ENCODE measurements around the gene RARG.
"Not testable (repeated sequence)": the region's sequence is repeated elsewhere in the genome, so short reads cannot be mapped to it uniquely, and the experiment has no call there.

RARG gene

DNA sequence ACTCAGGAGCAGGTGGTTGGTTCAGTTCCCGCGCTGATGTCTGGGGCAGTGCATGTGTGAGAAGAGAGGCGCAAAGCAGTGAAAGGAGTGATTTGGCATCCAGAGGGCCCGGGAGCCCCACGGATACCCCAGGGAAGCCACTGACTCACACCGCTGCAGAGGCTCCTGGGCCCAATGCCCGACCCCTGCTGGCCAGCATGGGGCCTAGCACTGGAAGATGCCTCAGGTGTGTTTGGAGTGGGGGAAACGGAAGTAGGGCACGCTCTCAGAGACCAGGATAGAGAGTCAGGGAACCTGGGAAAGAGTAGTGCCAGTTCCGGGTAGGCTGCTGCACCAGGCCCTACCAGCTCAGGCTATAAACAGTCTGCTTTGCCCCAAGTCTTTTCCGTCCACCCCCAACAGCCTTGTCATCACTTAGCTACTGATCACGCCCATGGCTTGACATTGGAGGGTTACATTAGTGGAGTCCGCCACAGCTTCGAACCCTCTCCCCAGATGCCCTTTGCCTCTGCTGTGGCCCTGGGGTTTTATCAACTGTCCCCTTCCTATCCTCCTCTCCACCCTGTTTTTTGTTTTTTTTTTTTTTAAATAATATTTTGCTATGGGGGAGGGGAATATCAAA is 41.8 kb downstream of the RARG start:
- no peak for DNase-seq

DNA sequence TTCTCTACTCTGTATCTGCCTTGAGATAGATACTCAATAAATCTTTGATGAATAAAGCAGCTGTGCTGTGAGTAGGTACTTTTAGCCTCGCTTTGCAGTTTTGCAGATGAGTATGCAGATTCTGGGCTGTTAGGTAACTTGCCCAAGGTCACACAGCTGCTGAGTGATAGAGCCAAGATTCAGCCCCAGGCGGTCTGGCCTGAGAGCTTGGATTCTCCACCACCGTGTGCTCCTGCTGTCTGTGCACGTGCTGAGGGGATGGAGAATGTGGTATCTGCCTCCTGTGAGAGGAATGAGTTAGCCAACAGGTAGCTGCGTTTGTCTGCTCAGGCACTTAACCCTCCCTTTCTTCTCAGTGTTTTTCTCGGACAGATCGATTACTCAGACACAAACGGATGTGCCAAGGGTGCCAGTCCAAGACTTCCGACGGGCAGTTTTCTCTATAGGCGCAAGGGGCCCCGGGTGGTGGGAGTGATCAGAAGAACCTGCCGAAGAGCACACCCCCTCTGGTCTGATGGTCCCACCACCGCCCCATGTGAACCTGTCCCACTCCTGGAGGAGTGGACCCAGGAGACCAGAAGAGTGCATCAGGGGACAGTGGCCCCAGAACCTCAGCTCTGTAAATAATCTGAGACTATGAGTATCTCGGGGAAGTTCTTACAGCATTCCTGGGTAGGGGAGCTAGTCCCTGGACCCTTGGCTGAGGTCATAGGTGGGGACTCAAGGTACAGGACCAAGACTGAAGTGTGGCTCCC is 44.7 kb downstream of the RARG start:
- no peak for DNase-seq

DNA sequence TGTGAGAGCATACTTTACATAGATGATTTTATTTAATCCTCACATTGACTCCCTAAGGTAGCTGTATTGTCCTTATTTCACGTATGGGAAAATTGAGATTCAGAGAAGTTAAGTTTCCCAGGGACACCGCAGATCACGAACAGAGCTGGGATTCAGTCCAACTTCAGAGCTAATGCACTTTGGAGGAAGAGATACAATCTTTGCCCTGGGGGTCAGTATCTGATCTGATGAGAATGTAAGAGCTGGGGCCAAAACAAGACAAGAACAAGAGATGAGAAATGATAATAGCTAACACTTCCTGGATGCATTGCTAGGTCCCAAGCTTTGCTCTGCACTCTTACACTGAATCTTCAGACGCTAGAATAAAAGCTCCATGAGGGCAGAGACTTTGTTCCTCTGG is 45.3 kb downstream of the RARG start:
- no peak for DNase-seq

DNA sequence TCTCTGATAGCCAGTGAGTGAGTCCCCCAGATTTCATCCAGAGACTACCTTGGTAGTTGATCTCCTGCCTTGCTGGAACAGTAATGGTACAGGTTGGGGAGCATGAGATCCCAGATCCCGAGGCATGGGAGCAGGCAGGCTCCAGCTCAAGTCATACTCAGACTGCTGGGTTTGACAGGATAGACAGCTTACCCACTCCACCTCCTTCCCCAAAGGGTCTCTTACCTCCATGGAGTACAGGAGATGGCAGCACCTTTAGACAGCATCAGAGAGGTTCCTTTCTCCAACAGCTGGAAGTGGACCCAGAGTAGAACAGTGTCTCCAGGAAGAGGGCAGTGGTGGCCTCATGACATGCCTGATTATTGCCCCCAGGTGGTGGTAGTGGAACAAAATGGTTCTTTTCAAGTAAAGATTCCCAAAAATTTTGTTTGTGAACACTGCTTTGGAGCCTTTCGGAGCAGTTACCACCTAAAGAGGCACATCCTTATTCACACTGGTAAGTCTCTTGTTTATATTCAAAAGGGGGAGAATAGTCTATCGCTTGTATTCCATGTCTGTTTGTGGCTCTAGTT is 46.3 kb downstream of the RARG start:
- DNase-seq = no peak

DNA sequence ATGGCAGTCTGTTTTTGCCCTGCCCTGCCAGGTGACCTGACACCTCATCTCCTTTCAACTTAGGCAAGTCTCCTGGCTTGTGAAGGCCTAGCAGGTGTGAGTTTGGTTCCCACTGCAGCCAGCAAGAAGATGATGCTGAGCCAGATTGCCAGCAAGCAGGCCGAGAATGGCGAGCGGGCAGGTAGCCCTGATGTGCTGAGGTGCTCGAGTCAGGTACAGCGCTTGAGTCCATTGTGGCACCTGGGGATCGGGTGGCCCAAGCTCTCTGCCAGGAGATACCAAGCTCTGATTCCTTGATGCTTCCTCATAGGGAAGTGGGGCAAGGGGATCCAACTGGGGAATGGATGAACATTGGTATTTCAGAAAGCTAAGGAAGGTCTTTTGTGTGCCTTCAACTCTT is 47.2 kb downstream of the RARG start:
- DNase-seq = no peak

DNA sequence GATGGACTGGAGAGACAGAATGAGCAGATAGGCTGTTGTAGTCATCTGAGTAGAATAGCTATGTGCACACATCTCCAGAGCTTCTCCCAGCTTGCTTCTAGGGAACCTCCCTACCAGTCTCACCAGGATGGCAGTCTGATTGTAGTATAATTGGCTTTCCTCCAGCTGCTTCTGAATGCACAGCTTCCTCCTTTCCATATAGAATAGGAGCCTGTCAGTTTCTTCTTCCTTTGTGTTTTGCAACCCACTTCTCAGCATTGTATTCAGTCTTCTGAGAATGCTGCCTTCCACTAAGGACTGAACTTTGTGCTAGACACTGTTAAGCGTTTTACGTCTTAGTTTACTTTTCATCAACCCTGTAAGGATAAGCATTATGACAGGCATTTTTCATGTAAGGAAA is 49.1 kb downstream of the RARG start:
- no peak for DNase-seq

DNA sequence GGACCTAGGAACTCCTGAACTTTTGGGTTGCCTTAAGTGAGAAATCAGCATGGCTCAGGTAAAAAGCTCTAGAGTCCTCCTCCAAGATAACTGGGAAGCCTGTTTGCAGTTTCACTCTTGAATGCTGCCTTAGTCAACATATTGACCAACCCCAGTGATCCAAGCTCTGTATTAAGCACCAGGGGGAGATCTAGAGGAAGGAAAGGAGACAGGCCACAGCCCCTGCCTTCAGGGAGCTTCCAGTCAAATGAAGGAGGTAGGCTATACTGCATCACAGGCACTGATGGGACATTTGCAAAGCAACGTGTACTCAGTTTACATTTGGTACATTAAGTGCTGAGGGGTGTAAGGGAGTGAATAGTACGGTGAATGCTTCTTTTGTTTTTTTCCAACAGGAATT is 50.1 kb downstream of the RARG start:
- no peak for DNase-seq

DNA sequence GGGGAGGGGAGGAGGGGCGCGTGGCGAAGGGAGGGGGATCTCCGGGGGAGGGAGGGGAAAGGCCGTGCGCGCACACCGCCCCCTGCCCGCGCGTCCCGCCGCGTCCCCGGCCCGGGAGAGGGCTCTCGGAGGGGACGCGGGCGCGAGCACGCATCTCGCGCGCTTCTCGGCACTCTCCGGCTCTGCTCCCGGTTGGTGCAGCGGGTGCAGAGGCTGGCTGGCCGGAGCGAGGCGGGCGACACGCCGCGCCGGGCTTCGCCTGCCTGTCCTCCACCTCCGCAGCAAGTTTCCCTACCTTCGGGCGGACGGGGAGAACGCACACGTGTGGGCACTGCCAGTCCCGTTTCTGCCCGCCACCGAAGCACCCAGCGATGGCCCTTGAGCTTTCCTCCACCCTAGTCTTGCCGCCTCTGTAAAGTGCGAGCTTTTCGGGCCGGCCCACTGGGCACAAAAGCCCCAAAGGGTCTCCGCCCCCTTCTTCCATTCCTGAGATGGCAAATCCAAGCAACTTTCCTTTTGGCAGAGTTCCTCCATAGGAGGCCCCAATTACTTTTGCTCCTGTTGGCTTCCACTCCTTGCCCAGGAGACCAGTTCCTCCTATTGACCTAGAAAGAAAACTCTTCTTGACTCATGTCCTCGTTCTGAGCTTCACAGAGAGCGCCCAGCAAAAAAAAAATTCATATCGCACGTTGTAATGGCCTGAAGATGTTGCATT is 50.9 kb downstream of the RARG start:
- DNase-seq = peak; percentile 11 to 39

DNA sequence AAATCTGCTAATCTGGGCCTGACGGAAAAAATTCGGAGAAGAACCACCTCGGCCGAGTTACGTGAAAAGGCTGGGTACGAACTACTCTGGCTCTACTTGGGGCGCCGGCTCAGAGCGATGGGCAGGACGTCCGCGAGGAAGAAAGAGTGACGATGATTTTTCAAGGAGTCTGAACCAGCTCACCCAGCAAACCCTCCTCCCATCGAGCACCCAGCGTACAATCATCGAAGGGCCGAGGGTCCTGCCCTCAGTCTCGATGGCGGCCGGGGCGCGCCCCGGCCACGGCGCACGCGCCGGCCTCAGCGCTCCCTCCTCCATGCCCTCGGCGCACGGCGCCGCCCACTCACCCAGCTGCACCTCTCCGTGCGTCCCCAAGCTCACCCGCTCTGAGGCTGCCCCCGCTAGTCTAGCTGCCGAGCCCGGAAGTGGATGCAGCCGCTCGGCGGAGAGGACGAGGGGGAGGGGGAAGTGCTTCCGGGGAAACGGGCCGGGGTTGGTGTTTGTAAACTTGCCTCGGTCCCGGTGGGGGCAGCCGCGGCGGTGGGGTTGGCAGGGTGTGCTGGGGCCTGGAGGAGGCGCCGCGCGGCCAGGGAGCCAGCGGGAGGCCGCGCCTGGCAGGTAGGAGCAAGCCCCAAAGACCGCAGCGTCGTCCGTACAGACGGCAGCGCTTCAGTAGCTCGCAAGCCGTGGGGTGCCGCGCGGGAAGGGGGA is 51.6 kb downstream of the RARG start, which contains the start of the genes CSAD and ZNF740:
Gene CSAD (minus strand): TSS at position 706 of the 711 bp plus-strand sequence. CDS start 7,455 bp downstream, outside the sequence.
Gene ZNF740 (plus strand): TSS at position 503 of the 711 bp plus-strand sequence. CDS start 1,262 bp downstream, outside the sequence.
- peak; percentile 73 to 91 for DNase-seq

DNA sequence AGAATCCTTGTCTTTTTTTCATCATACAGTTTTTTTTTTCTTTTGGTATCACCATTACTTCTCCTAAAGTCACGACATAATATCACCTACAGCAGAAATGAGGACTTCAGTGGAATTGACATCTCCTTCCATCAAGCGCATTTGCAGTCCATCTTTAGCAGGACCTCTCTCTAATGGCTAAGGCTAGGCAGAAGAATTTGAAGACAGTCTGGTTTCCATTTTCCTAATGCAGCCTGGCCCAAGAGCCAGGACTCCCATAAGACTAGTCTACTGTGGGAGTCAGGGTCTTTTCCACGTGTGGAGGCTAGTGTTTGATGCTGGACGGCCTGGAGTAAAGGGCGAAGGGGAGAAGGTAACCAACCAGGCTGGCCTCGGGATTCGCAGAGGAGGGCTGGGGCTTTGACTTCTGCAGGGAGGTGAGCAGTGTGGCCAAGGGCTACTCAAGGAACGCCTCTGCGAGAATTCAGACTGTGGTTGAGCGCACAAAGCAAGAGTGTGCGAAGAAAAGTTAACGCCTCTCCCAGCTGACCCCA is 52.3 kb downstream of the RARG start:
- DNase-seq = no peak

DNA sequence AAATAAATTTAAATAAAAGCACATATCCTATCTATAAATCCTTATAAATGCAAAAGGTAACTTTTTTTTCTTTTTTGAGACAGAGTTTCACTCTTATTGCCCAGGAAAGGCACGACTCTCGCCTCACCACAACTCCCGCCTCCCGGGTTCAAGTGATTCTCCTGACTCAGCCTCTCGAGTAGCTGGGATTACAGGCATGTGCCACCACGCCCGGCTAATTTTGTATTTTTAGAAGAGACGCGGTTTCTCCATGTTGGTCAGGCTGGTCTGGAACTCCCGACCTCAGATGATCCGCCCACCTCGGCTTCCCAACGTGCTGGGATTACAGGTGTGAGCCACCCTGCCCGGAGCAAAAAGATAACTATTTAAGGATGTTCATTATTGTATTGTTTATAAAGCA is 53.2 kb downstream of the RARG start:
- not testable (repeated sequence) for DNase-seq

DNA sequence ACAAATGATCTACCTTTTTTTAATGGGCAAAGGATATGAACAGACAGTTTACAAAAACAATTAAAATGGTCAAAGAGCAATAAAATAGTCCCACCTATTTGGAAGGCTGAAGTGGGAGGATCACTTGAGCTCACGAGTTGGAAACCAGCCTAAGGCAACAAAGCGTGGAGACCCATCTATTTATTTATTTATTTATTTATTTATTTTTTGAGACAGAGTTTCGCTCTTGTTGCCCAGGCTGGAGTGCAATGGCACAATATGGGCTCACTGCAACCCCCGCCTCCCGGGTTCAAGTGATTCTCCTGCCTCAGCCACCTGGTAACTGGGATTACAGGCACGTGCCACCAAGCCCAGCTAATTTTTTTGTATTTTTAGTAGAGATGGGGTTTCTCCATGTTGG is 54.6 kb downstream of the RARG start:
- not testable (repeated sequence) for DNase-seq

DNA sequence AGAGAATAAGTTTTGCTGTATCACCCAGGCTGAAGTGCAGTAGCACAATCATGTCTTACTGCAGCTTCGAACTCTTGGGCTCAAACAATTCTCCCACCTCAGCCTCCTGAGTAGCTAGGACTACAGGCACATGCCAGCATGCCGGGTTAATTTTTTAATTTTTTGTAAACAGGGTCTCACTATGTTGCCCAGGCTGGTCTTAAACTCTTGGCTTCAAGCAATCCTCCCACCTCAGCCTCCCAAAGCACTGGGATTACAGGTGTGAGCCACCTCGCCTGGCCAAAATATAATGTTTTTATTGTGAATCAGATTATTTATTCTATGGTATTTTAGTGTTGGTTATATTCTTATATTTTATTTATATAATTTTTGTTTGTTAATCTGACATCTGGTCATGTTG is 55.3 kb downstream of the RARG start:
- no peak for DNase-seq

DNA sequence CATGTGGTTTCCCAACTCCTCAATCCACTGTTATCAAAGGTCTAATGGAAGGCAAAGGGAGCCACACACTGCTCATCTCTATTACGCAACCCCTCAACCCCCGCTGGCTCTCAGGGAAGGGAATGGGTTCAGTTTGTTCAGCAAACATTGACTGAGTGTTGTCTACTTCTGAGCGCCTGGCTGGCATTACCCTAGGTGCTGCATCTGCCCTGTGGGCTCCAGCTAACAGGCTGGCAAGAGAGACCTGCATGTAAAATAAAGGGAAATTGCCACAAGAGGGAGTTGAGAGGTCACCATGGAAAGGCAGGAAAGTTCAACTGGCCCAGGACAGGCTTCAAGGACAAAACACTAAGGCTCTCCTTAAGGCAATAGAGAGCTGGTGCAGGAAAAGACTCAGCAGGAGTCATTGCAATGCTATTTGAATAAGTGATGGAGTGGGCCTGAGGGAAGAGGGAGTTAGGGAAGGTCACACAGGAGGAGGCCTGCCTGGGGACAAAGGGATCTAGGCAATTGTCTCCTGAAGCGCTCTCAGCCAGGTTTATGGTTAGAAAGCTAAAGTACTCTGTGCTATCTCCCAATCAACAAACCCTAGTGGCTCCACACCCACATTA is 57.0 kb downstream of the RARG start:
- no peak for DNase-seq

DNA sequence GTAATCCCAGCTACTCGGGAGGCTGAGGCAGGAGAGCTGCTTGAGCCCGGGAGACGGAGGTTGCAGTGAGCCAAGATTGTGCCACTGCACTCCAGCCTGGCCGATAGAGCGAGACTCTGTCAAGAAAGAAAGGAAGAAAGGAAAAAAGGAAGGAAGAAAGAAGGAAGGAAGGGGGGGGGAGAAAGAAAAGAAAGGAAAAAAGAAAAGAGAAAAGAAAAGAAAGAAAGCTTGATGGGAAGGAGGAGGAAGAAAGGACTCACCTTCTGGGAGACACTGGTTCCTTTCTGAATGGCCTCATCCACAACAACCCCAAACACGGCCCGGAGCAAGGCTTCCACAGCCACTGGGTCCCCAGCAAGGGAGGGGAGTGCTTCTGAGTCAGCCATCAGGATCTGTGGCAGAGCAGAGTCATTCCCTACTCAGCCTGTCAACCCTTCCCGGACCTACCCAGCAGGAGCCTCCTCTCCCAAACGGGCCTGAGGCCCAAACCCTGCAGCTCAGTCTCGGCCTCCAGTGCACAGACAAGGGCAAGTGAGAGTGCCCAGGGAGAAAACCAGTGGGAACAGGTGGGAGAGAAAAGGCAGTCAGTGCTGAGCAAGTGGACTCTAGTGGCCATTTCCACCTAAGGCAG is 58.8 kb downstream of the RARG start:
- DNase-seq = no peak

DNA sequence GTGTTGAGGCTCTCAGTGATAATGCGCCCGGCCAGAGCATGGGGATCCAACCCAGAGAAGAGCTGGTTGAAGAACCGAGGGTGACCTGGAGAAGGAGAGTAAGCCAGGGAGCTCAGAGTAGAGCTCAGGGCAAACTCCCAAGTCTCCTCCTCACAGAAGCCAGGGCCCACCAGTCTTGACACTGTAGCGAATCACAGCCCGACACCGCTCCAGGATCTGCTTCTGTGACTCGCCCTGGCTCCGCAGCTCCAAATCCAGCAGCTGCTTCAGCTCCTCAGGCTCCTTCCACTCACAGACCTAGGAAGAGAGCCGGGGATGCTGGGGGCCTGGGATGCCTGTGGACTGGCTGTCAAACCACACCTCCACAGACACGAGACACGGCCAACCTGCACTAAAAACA is 59.7 kb downstream of the RARG start:
- no peak for DNase-seq

DNA sequence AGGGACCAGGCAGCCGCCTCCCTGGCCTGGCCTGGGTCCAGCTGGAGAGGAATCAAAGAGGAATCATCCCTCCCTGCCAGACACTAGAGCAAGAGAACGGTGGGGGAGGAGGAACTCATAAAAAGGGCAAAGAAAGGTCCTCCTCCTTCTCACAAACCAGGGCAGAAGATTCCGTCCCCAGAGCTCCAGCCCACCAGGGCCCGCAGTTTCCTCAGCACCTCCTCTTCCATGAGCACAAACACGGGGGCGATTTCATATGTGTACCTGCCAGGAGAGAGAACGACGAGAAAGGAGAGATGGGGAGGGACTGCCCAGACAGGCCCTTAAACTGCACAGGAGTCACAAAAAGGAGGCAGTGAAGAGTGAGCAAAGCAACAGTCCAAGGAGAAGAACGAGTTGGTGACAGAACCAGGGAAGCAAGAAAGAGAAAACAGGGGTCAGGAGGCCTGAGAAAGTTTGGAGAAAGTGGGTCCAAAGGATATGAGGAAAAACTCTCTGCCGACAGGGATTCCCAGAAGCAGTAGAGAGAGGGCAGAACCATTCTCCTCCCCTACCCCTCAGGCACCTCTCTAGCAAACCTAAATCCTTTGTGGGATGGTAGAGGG is 60.2 kb downstream of the RARG start:
- no peak for DNase-seq

DNA sequence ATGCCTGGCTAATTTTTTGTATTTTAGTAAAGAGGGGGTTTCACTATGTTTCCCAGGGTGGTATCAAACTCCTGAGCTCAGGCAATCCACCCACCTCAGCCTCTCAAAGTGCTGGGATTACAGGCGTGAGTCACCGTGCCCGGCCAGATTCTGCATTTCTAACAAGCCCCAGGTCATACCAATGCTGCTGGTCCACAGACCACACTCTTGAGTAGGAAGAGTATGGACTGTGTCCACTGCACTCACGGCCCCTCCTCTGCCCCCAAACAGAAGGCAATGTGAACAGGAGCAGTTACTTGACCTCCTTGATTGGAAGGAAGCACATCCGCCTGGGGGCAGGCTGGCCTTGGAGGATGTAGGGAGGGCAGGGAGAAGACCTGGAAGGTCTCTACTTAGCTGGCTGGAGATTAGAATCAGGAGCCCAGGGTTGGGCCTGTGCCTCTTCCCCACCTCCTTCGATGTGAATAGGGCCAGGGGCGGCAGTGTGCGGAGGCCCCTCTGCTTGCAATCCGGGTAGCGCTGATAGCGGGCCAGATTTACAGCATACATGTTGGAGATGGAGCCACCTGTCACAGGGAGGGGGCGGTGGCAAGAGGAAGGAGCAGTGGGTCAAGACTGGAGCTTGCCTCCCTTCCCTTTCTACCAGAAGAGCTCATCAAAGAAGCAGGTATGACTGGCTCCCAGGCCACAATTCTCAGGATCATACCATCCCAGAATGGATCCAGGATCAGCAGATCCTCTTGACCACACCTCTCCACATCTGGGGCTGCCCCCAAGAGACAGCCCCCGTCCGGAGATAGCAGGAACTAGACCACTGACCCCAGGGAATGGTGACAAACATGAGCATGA is 60.9 kb downstream of the RARG start:
- no peak for DNase-seq

DNA sequence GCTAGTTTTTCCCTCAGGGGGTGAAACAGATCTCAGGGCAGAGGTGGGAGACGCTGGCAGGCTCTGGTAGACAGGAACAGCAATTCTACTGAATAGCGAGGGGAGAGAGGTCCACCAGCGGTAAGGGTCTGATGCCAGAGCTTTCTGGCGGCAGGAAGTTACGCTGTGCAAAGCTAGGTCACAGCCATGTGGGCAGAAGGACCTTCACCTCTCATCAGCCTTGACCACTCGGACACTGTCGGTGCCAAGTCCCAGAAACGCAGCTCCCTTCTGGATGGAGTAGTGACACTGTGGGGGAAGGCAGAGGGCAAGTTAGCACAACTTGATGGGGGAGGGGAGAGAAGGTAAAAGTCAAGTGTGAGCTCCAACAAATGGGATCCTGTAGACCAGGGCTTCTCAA is 61.8 kb downstream of the RARG start:
- no peak for DNase-seq

DNA sequence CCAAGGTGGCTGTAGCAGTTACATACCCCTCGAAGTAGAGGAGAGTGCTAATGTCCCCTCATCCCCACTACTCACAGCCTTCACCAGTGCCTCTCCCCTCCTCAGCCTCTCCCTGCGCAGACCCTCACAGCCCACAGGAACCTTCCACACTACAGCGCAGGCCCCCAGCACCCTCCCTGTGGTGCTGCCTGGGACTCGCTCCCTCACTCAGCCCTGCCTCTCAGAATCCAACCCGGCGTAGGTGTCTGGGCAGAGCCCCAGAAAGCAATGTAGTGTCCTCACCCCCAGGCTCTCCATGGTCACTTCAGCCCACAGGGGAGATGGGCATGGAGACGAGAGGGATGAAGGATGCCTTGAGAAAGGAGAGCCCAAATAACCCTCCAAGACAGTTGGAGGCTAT is 62.4 kb downstream of the RARG start:
- no peak for DNase-seq
